B cell (primary cell): ENCODE data around the gene MAP6. TPM values are rescaled to one million over a fixed set of nuclear protein-coding genes. Genes with fewer than 3 reads are reported as not detected.

Experiments
- ATAC-seq: fragments of 200-7000 bp; cut with Tn5 transposase; one replicate; pipeline ENCODE4 v1.10.0; 2021; ENCODE audit warnings: low read depth, mild to moderate bottlenecking, moderate number of reproducible peaks, moderate library complexity
- CTCF ChIA-PET: fragments of 350-600 bp; sonication (Branson Sonifier 250); formaldehyde crosslinking; loops from one replicate; lab custom pipeline; 2021; ENCODE audit warnings: antibody characterized with exemption, inconsistent platforms; lab: Charles Lee
- POLR2A ChIA-PET: fragments of 350-600 bp; sonication (Branson Sonifier 250); formaldehyde crosslinking; loops from one replicate; lab custom pipeline; 2021; ENCODE audit warnings: antibody characterized with exemption; lab: Charles Lee
- DNase-seq: peaks from one replicate; pipeline ENCODE4 v3.0.0; 2013
- H2AFZ ChIP-seq: 2 replicates; pipeline ENCODE4 v1.6.1; 2012; ENCODE audit warnings: mild to moderate bottlenecking, low read depth, low read length; ENCODE audit not compliant: insufficient read depth, poor library complexity, severe bottlenecking
- H3K27ac ChIP-seq, 2 donors: 1 replicate in 1 of 2; 2 replicates in 1 of 2; pipeline ENCODE4 v1.5.1; 2012 to 2013; ENCODE audit warnings: low read length in 2 of 2, mild to moderate bottlenecking in 2 of 2, moderate library complexity in 1 of 2
- H3K27me3 ChIP-seq, 4 experiments: fragments of 200-600 bp in 1 of 4; sonication (generic) in 1 of 4; replicated peaks in 1 of 4; 1 replicate in 2 of 4; 2 replicates in 2 of 4; pipeline versions ENCODE4 v1.6.1 to v1.7.0; 2013 to 2016; ENCODE audit warnings: low read length in 3 of 4, mild to moderate bottlenecking in 2 of 4, mixed read lengths in 1 of 4, moderate library complexity in 1 of 4; ENCODE audit not compliant: insufficient read depth in 4 of 4, control insufficient read depth in 3 of 4; ENCODE audit errors: control extremely low read depth in 1 of 4
- H3K36me3 ChIP-seq, 2 experiments: replicated peaks in 1 of 2; 1 replicate in 1 of 2; 2 replicates in 1 of 2; pipeline versions ENCODE4 v1.6.1 to v1.7.1; 2013; ENCODE audit warnings: low read length in 1 of 2; ENCODE audit not compliant: insufficient read depth in 2 of 2, control insufficient read depth in 1 of 2; ENCODE audit errors: control extremely low read depth in 1 of 2, extremely low read depth in 1 of 2
- H3K4me1 ChIP-seq, 2 donors: fragments of 200-600 bp in 1 of 2; sonication (generic) in 1 of 2; 1 replicate in 1 of 2; 2 replicates in 1 of 2; pipeline versions ENCODE4 v1.5.1 to v1.6.1; 2013 to 2017; ENCODE audit warnings: low read length in 2 of 2; ENCODE audit not compliant: control insufficient read depth in 2 of 2, insufficient read depth in 2 of 2
- H3K4me2 ChIP-seq: replicated peaks from 2 replicates; pipeline ENCODE3; 2012; ENCODE audit warnings: mild to moderate bottlenecking, low read depth, low read length; ENCODE audit not compliant: poor library complexity, severe bottlenecking
- H3K4me3 ChIP-seq, 5 experiments: fragments of 200-600 bp in 1 of 5; sonication (generic) in 1 of 5; 1 replicate in 3 of 5; 2 replicates in 2 of 5; pipeline versions ENCODE4 v1.5.1 to v1.7.0; 2011 to 2016; ENCODE audit warnings: low read length in 4 of 5, mild to moderate bottlenecking in 4 of 5, low read depth in 2 of 5, control low read depth in 1 of 5, moderate library complexity in 1 of 5; ENCODE audit not compliant: insufficient read depth in 1 of 5; ENCODE audit errors: control extremely low read depth in 1 of 5, extremely low read depth in 1 of 5
- H3K79me2 ChIP-seq: fragments of 200-600 bp; sonication (generic); one replicate; pipeline ENCODE4 v1.6.0; 2016; ENCODE audit warnings: low read length; ENCODE audit not compliant: control insufficient read depth, insufficient read depth
- H3K9ac ChIP-seq: fragments of 200-600 bp; sonication (generic); 2 replicates; pipeline ENCODE4 v1.6.1; 2017; ENCODE audit warnings: mild to moderate bottlenecking, low read length, moderate library complexity
- H3K9me3 ChIP-seq, 3 donors: one replicate each; pipeline versions ENCODE4 v1.6.1 to v1.7.1; 2013; ENCODE audit warnings: low read length in 2 of 3; ENCODE audit not compliant: control insufficient read depth in 2 of 3, insufficient read depth in 1 of 3; ENCODE audit errors: control extremely low read depth in 1 of 3
- H4K20me1 ChIP-seq: 2 replicates; pipeline ENCODE4 v1.6.0; 2012; ENCODE audit warnings: mild to moderate bottlenecking, low read length; ENCODE audit not compliant: insufficient read depth, control insufficient read depth, poor library complexity, severe bottlenecking
- H3K27ac Mint-ChIP-seq: one replicate; pipeline ENCODE4 v1.8.0; 2021; ENCODE audit warnings: mixed read lengths
- H3K27me3 Mint-ChIP-seq: one replicate; pipeline ENCODE4 v1.8.0; 2021; ENCODE audit warnings: mixed read lengths
- H3K4me1 Mint-ChIP-seq: one replicate; pipeline ENCODE4 v1.8.0; 2021; ENCODE audit warnings: mixed read lengths
- H3K4me3 Mint-ChIP-seq: one replicate; pipeline ENCODE4 v1.8.0; 2021; ENCODE audit warnings: mixed read lengths
- H3K9me3 Mint-ChIP-seq: one replicate; pipeline ENCODE4 v1.8.0; 2022; ENCODE audit warnings: mixed read lengths; ENCODE audit not compliant: insufficient read depth
- CTCF ChIP-seq: fragments of 200-600 bp; IDR thresholded peaks from one replicate; pipeline ENCODE4 v1.8.0; 2022; ENCODE audit warnings: antibody characterized with exemption, mild to moderate bottlenecking
- EZH2 ChIP-seq: IDR thresholded peaks from 2 replicates; pipeline ENCODE4 v1.6.1; 2012; ENCODE audit warnings: borderline replicate concordance, low read depth, mild to moderate bottlenecking, moderate library complexity, low read length; ENCODE audit not compliant: insufficient read depth, poor library complexity, severe bottlenecking
- WGBS: methylation state at CpG from one replicate; pipeline ENCODE4 v1.1.5; 2013; ENCODE audit warnings: missing lambda C conversion rate; ENCODE audit not compliant: insufficient coverage; 5-methylcytosine and 5-hydroxymethylcytosine counted together
- intact Hi-C: fragments of 100-400 bp; cut with micrococcal nuclease; formaldehyde crosslinking; loops from one replicate; pipeline ENCODE4 v1.10.0; 2022
- polyA plus RNA-seq: library from polyadenylated mRNA; depleted of rRNA; stranded (reverse); fragments of >200 nt; gene quantifications from 2 replicates; pipeline ENCODE4 v1.2.3, GENCODE V29; 2012
- total RNA-seq, 2 donors: library from RNA; stranded (reverse); fragments of 120-200 nt in 1 of 2; gene quantifications; 1 replicate in 1 of 2; 2 replicates in 1 of 2; pipeline versions ENCODE4 v1.2.3 to v1.2.4, GENCODE V29; 2013 to 2022

Gene MAP6
- total and polyA plus RNA-seq, 2 donors (not counting 1 experiment from before 2014, with no cell fraction given): 0.54 to 0.57 TPM

GRCh38 chr11:75654314-75654713 lies 14.5 kb downstream of the MAP6 start:
- CTCF ChIA-PET: no interaction called here
- POLR2A ChIA-PET: no interaction called here
- Histone ChIP-seq H3K4me3 (no peak overlapping the region), H3K27me3 (peaks cover 0 to 4% (median 1%) of the 10 kb centered on the region in 4 experiments), H3K36me3 (no peaks in the 10 kb centered on the region), H3K9ac (no peak overlapping the region), H2AFZ (no peak overlapping the region), H4K20me1 (no peaks in the 10 kb centered on the region), H3K4me1 (no peaks in the 10 kb centered on the region), H3K4me2 (no peak overlapping the region), H3K27ac (no peak overlapping the region), H3K79me2 (no peaks in the 10 kb centered on the region), H3K9me3 (no peaks in the 10 kb centered on the region)
- H3K27me3 Mint-ChIP-seq: peaks cover 19% of the 10 kb centered on the region
- H3K27ac Mint-ChIP-seq: no peak overlapping the region
- ATAC-seq (no peak), DNase-seq (no peak)
- TF ChIP-seq CTCF (no peak), EZH2 (no peak)
- intact Hi-C loops: no loop called here
- no peaks in the 10 kb centered on the region for H3K9me3 Mint-ChIP-seq
- no peak overlapping the region for H3K4me3 Mint-ChIP-seq
- H3K4me1 Mint-ChIP-seq: no peaks in the 10 kb centered on the region
- WGBS: 0% methylated on average over 1 of the region's 3 CpGs

GRCh38 chr11:75653532-75653931 lies 15.3 kb downstream of the MAP6 start:
- Histone ChIP-seq H3K9me3 (no peaks in the 10 kb centered on the region), H3K9ac (no peak overlapping the region), H3K79me2 (no peaks in the 10 kb centered on the region), H3K4me1 (no peaks in the 10 kb centered on the region), H3K36me3 (no peaks in the 10 kb centered on the region), H3K27me3 (peaks cover 0 to 4% (median 1%) of the 10 kb centered on the region in 4 experiments), H3K4me2 (no peak overlapping the region), H4K20me1 (no peaks in the 10 kb centered on the region), H2AFZ (no peak overlapping the region), H3K27ac (no peak overlapping the region), H3K4me3 (no peak overlapping the region)
- intact Hi-C loops: no loop called here
- ATAC-seq (no peak), DNase-seq (no peak)
- Mint-ChIP-seq H3K4me3 (no peak overlapping the region), H3K27me3 (peaks cover 14% of the 10 kb centered on the region), H3K27ac (no peak overlapping the region), H3K4me1 (no peaks in the 10 kb centered on the region), H3K9me3 (no peaks in the 10 kb centered on the region)
- WGBS: no CpG with 5 or more reads among the region's 1 CpG
- CTCF ChIA-PET: no interaction called here
- POLR2A ChIA-PET: no interaction called here
- TF ChIP-seq EZH2: no peak
- TF ChIP-seq CTCF: no peak
